Trophoblast cell (in vitro differentiated cells and primary cell): ENCODE results near the gene LGALS8.

Experiments used
- DNase-seq, 2 donors: peaks; one replicate each; pipeline ENCODE4 v3.0.0-alpha.2; 2016
- H2AFZ ChIP-seq: 2 replicates; pipeline ENCODE4 v1.6.1; 2013; ENCODE audit warnings: low read length, moderate library complexity, mild to moderate bottlenecking; ENCODE audit not compliant: insufficient read depth, poor library complexity
- H2AK5ac ChIP-seq: 2 replicates; pipeline ENCODE4 v1.6.1; 2013; ENCODE audit warnings: mild to moderate bottlenecking, low read length
- H2BK120ac ChIP-seq: 2 replicates; pipeline ENCODE4 v1.6.1; 2013; ENCODE audit warnings: low read length, mild to moderate bottlenecking, moderate library complexity; ENCODE audit not compliant: insufficient read depth, poor library complexity
- H2BK12ac ChIP-seq: 2 replicates; pipeline ENCODE4 v1.6.1; 2013; ENCODE audit warnings: mild to moderate bottlenecking, low read length, moderate library complexity
- H2BK5ac ChIP-seq: 2 replicates; pipeline ENCODE4 v1.6.1; 2013; ENCODE audit warnings: low read length, low read depth, moderate library complexity, mild to moderate bottlenecking; ENCODE audit not compliant: poor library complexity
- H3K14ac ChIP-seq: 2 replicates; pipeline ENCODE4 v1.6.1; 2013; ENCODE audit warnings: mild to moderate bottlenecking, low read length
- H3K18ac ChIP-seq: 2 replicates; pipeline ENCODE4 v1.6.1; 2013; ENCODE audit warnings: mild to moderate bottlenecking, low read length
- H3K23ac ChIP-seq: 2 replicates; pipeline ENCODE4 v1.6.1; 2013; ENCODE audit warnings: low read length
- H3K27ac ChIP-seq: 2 replicates; pipeline ENCODE4 v1.5.1; 2013; ENCODE audit warnings: low read depth, mild to moderate bottlenecking, inconsistent platforms, low read length, moderate library complexity
- H3K27me3 ChIP-seq: 2 replicates; pipeline ENCODE4 v1.6.1; 2013; ENCODE audit warnings: inconsistent platforms, mild to moderate bottlenecking, low read length, moderate library complexity; ENCODE audit not compliant: insufficient read depth
- H3K36me3 ChIP-seq, 2 experiments: 1 replicate in 1 of 2; 2 replicates in 1 of 2; pipeline ENCODE4 v1.6.1; 2013; ENCODE audit warnings: low read length in 2 of 2, mild to moderate bottlenecking in 2 of 2, moderate library complexity in 1 of 2; ENCODE audit not compliant: insufficient read depth in 2 of 2, control insufficient read depth in 1 of 2
- H3K4ac ChIP-seq: 2 replicates; pipeline ENCODE4 v1.6.1; 2013; ENCODE audit warnings: low read depth, mild to moderate bottlenecking, low read length, moderate library complexity
- H3K4me1 ChIP-seq, 2 experiments: 1 replicate in 1 of 2; 2 replicates in 1 of 2; pipeline ENCODE4 v1.6.1; 2013; ENCODE audit warnings: low read length in 2 of 2, mild to moderate bottlenecking in 2 of 2, moderate library complexity in 1 of 2; ENCODE audit not compliant: insufficient read depth in 2 of 2, control insufficient read depth in 1 of 2
- H3K4me2 ChIP-seq: 2 replicates; pipeline ENCODE4 v1.6.1; 2013; ENCODE audit warnings: inconsistent platforms, mild to moderate bottlenecking, low read length, moderate library complexity
- H3K4me3 ChIP-seq: 2 replicates; pipeline ENCODE4 v1.5.1; 2013; ENCODE audit warnings: mild to moderate bottlenecking, low read depth, low read length, inconsistent platforms
- H3K79me1 ChIP-seq: one replicate; pipeline ENCODE4 v1.6.1; 2013; ENCODE audit warnings: low read length
- H3K79me2 ChIP-seq: 2 replicates; pipeline ENCODE4 v1.6.1; 2013; ENCODE audit warnings: low read length, mild to moderate bottlenecking; ENCODE audit not compliant: control insufficient read depth, insufficient read depth, poor library complexity
- H3K9ac ChIP-seq: 2 replicates; pipeline ENCODE4 v1.6.1; 2013; ENCODE audit warnings: mild to moderate bottlenecking, low read length
- H3K9me3 ChIP-seq: 2 replicates; pipeline ENCODE4 v1.6.1; 2013; ENCODE audit warnings: low read depth, mild to moderate bottlenecking, control low read depth, inconsistent platforms, low read length; ENCODE audit not compliant: insufficient read depth
- H4K12ac ChIP-seq: 2 replicates; pipeline ENCODE4 v1.6.1; 2013; ENCODE audit warnings: low read depth, mild to moderate bottlenecking, low read length, moderate library complexity
- H4K8ac ChIP-seq: 2 replicates; pipeline ENCODE4 v1.6.1; 2013; ENCODE audit warnings: low read depth, mild to moderate bottlenecking, low read length, moderate library complexity
- H4K91ac ChIP-seq: one replicate; pipeline ENCODE4 v1.6.1; 2013; ENCODE audit warnings: low read depth, mild to moderate bottlenecking, low read length, moderate library complexity
- WGBS: extraction: QIAGEN DNeasy Blood & Tissue Kit; methylation state at CpG from one replicate; pipeline ENCODE4 v1.1.7; 2013; ENCODE audit warnings: missing lambda C conversion rate; ENCODE audit not compliant: insufficient read length, insufficient coverage; ENCODE audit errors: extremely low coverage; 5-methylcytosine and 5-hydroxymethylcytosine counted together

Gene LGALS8

DNA sequence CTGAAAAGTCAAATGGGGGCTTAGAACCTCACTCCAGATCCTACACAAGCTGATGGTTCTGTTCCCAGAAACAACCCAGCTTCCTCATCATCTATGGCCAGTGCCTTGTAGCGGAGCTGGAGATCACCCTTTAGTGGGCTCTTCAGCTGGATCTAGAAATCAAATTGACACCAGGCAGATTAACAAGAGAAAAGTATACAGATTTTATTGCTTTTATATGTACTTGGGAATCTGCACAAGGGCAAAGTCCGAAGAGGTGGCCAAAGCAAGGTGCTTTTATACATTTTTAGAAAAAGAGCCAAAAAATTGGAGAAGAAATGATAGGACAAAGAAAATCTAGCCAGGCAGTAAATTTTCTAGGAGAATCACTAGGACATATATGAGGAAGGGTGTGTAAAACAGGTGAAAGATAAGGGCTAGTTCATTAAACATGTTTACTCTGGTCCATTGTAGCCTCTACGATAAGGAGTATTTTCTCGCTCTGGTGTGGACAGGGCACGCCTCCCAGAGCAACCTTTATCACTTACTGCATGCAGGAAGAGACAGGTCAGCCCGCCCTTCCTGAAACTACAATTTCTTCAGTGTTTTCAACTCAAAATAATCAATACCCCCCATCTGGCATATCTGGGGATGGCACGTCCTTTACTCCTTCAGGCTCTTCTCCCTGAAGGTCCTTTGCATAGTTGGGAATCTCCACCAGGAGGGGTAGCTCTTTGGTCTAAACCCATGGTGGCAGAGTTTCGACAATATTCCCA is 14.0 kb upstream of the LGALS8 start:
- H3K14ac ChIP-seq = no peak overlapping the region
- H3K23ac ChIP-seq = no peak overlapping the region
- no peaks in the 10 kb centered on the region for H3K27me3 ChIP-seq
- H4K12ac ChIP-seq = no peak overlapping the region
- H3K36me3 ChIP-seq = no peaks in the 10 kb centered on the region
- H3K9me3 ChIP-seq = no peaks in the 10 kb centered on the region
- DNase-seq = no peak
- no peak overlapping the region for H4K8ac ChIP-seq
- H2AFZ ChIP-seq = no peak overlapping the region
- H3K4me1 ChIP-seq = no peaks in the 10 kb centered on the region
- no peak overlapping the region for H2BK12ac ChIP-seq
- no peak overlapping the region for H2AK5ac ChIP-seq
- H2BK120ac ChIP-seq = no peak overlapping the region
- H3K79me2 ChIP-seq = no peaks in the 10 kb centered on the region
- H2BK5ac ChIP-seq = no peak overlapping the region
- no peak overlapping the region for H3K4me2 ChIP-seq
- no peak overlapping the region for H3K4me3 ChIP-seq
- WGBS = no CpG with 5 or more reads among the region's 8 CpGs
- H4K91ac ChIP-seq = no peak overlapping the region
- no peak overlapping the region for H3K27ac ChIP-seq
- H3K9ac ChIP-seq = no peak overlapping the region
- no peak overlapping the region for H3K4ac ChIP-seq
- H3K79me1 ChIP-seq = no peaks in the 10 kb centered on the region
- H3K18ac ChIP-seq = no peak overlapping the region

DNA sequence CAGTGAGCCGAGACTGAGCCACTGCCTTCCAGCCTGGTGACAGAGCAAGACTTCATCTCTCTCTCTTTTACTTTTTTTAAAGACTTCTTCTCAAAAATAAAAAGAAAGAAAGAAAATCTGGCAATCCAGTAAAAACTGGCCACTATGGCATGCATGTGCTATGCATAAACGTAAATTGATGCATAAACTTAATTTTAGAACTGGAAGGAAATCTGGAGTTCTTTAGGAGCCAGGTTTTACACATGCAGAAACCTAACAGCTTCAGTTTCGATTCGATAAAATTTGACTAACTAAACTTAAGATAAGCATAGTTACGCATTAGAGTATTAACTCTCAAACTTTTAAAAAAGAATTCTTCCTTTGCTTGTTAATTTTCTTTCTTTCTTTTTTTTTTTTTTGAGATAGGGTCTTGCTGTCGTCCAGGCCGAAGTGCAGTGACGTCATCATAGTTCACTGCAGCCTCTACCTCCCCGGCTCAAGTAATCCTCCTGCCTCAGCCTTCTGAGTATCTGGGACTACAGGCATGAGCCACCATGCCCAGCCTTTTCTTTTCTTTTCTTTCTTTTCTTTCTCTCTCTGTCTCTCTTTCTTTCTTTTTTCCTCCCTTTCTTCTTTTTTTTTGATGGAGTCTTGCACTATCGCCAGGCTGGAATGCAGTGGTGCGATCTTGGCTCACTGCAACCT is 11.9 kb upstream of the LGALS8 start:
- Histone ChIP-seq H2AFZ (no peak overlapping the region), H4K12ac (no peak overlapping the region), H4K8ac (no peak overlapping the region), H3K27ac (no peak overlapping the region), H3K27me3 (no peaks in the 10 kb centered on the region), H2BK5ac (no peak overlapping the region), H3K79me2 (no peaks in the 10 kb centered on the region), H2BK12ac (no peak overlapping the region), H2BK120ac (no peak overlapping the region), H4K91ac (no peak overlapping the region), H3K9me3 (no peaks in the 10 kb centered on the region), H2AK5ac (no peak overlapping the region), H3K4me3 (no peak overlapping the region), H3K4ac (no peak overlapping the region), H3K14ac (no peak overlapping the region), H3K23ac (no peak overlapping the region), H3K4me1 (no peaks in the 10 kb centered on the region), H3K9ac (no peak overlapping the region), H3K4me2 (no peak overlapping the region), H3K36me3 (no peaks in the 10 kb centered on the region), H3K79me1 (no peaks in the 10 kb centered on the region), H3K18ac (no peak overlapping the region)
- no peak for DNase-seq
- WGBS = no CpG with 5 or more reads among the region's 11 CpGs

DNA sequence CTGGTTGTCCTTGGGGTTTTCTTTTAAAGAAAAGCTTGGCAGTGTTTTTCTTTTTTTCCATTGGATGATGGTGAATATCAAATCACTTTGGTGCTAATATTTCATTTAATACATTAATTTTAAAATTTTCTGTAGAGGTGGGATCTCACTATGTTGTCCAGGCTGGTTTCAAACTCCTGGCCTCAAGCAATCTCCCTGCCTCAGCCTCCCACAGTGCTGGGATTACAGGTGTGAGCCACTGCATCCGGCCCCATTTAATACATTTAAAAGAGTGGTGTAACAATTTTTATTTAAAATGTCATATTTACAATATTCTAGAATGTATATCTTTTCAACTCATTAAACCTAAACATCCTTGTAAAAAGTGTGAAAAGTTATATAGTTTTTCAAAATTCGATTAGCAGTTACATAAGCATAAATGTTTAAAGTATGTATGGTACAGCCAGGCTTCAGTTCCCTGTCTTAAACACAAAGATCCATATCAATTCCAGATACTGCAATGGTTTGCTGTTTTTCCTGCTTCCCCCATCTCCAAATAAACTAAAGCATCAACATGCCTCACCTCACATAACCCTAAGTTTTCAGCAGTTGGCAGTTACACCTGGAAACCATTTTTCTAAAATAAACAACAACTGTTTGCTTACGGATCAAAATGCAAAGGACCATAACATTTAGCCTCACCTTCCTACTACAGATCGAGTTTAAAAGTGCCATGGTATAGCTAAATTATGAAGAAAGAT is 8.9 kb upstream of the LGALS8 start:
- no peaks in the 10 kb centered on the region for H3K4me1 ChIP-seq
- no CpG with 5 or more reads among the region's 4 CpGs for WGBS

DNA sequence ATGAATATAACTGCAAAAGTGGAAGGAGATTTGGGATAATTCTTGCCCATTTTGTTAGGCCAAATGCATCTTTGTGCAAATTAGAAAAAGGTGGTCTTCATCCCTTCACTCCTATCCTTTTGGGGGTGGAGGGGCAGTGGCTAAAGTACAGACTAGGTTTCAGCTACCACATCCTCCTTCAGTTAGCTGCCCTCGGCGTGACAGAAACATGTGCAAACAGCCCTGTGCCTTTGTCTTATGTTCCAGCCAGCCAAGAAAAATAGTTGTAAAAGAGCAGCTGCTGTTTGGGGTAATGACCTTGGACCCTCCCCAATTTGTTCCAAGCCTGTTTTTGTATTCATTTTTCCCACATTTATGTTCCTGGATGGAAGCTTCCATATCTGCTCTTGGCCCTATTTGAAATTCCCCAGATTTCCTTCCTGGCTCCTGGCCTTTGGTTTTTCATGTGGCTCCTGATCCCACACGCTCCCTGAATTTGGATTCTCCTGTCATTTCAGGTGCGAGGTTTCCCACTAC is 8.3 kb upstream of the LGALS8 start:
- no peak overlapping the region for H2AFZ ChIP-seq
- H3K79me1 ChIP-seq = no peaks in the 10 kb centered on the region
- H3K79me2 ChIP-seq = no peaks in the 10 kb centered on the region
- no peak overlapping the region for H3K4ac ChIP-seq
- no CpG with 5 or more reads among the region's 4 CpGs for WGBS
- no peak overlapping the region for H3K14ac ChIP-seq
- peaks cover 0 to 2% of the 10 kb centered on the region in 2 experiments for H3K4me1 ChIP-seq
- H4K91ac ChIP-seq = no peak overlapping the region
- no peak overlapping the region for H3K23ac ChIP-seq
- H3K27ac ChIP-seq = no peak overlapping the region
- no peak overlapping the region for H2AK5ac ChIP-seq
- no peaks in the 10 kb centered on the region for H3K36me3 ChIP-seq
- H4K8ac ChIP-seq = no peak overlapping the region
- H3K27me3 ChIP-seq = no peaks in the 10 kb centered on the region
- H3K18ac ChIP-seq = no peak overlapping the region
- H2BK12ac ChIP-seq = no peak overlapping the region
- H3K4me3 ChIP-seq = no peak overlapping the region
- H3K9ac ChIP-seq = no peak overlapping the region
- H3K4me2 ChIP-seq = no peak overlapping the region
- no peaks in the 10 kb centered on the region for H3K9me3 ChIP-seq
- no peak overlapping the region for H4K12ac ChIP-seq
- no peak overlapping the region for H2BK5ac ChIP-seq
- DNase-seq = no peak
- H2BK120ac ChIP-seq = no peak overlapping the region

More for the DNA sequence above, 8.9 kb upstream of the LGALS8 start:
- Histone ChIP-seq H3K36me3 (no peaks in the 10 kb centered on the region), H4K8ac (no peak overlapping the region), H2BK12ac (no peak overlapping the region), H3K9ac (no peak overlapping the region), H3K9me3 (no peaks in the 10 kb centered on the region), H3K4me2 (no peak overlapping the region), H2BK120ac (no peak overlapping the region), H3K4ac (no peak overlapping the region), H4K12ac (no peak overlapping the region), H2BK5ac (no peak overlapping the region), H3K79me2 (no peaks in the 10 kb centered on the region), H3K14ac (no peak overlapping the region), H3K27ac (no peak overlapping the region), H3K4me3 (no peak overlapping the region), H2AFZ (no peak overlapping the region), H3K23ac (no peak overlapping the region), H2AK5ac (no peak overlapping the region), H3K18ac (no peak overlapping the region), H3K27me3 (no peaks in the 10 kb centered on the region), H4K91ac (no peak overlapping the region), H3K79me1 (no peaks in the 10 kb centered on the region)
- DNase-seq = no peak
